Ishikawa (cell line): Measurements from ENCODE around the gene EIF2AK3.

Experiments
- CEBPB ChIP-seq: IDR thresholded peaks from 2 replicates; pipeline ENCODE4 v1.6.1; 2012
- EP300 ChIP-seq: IDR thresholded peaks from 2 replicates; pipeline ENCODE4 v1.6.1; 2012; ENCODE audit warnings: borderline replicate concordance
- FOXM1 ChIP-seq: IDR thresholded peaks from 2 replicates; pipeline ENCODE4 v1.6.1; 2012; ENCODE audit warnings: low read depth, borderline replicate concordance
- MAX ChIP-seq: IDR thresholded peaks from 2 replicates; pipeline ENCODE4 v1.6.1; 2012
- REST ChIP-seq: IDR thresholded peaks from 2 replicates; pipeline ENCODE4 v1.6.1; 2012; ENCODE audit warnings: low read depth, mild to moderate bottlenecking
- TCF12 ChIP-seq: IDR thresholded peaks from 2 replicates; pipeline ENCODE4 v1.6.1; 2012; ENCODE audit warnings: low read depth
- YY1 ChIP-seq: IDR thresholded peaks from 2 replicates; pipeline ENCODE4 v1.6.1; 2012; ENCODE audit warnings: low read depth

- TF ChIP-seq REST (no peak), EP300 (no peak), CEBPB (no peak), YY1 (no peak), FOXM1 (no peak), MAX (no peak), TCF12 (no peak)
Measured at GRCh38 chr2:88669482-88670214, 42.4 kb upstream of the EIF2AK3 start.
